Caco-2 (cell line): ENCODE measurements around the gene OTOA. TPM values are rescaled to one million over a fixed set of nuclear protein-coding genes. Genes with fewer than 3 reads are reported as not detected.

Experiments
- BruUV-seq: library from RNA; stranded (reverse); fragments of 400-500 nt; replicated peaks from 2 replicates; lab custom pipeline; 2021; lab: Mats Ljungman, UMichigan
- CTCF ChIA-PET: fragments of 300-600 bp; sonication (Branson Sonifier 250); formaldehyde crosslinking; loops from one replicate; lab custom pipeline; 2022; ENCODE audit warnings: antibody characterized with exemption; lab: Charles Lee
- POLR2A ChIA-PET: fragments of 300-600 bp; sonication (Branson Sonifier 250); formaldehyde crosslinking; loops from one replicate; lab custom pipeline; 2022; ENCODE audit warnings: antibody characterized with exemption; lab: Charles Lee
- DNase-seq, 2 experiments: peaks; one replicate each; pipeline versions ENCODE4 v3.0.0 to v3.0.0-alpha.2; 2020 to 2022
- H3K27me3 ChIP-seq: replicated peaks from 2 replicates; pipeline ENCODE4 v1.6.0; 2011; ENCODE audit warnings: low read length; ENCODE audit not compliant: control insufficient read depth, insufficient read depth
- H3K36me3 ChIP-seq: 2 replicates; pipeline ENCODE4 v1.5.1; 2011; ENCODE audit warnings: low read length; ENCODE audit not compliant: control insufficient read depth, insufficient read depth
- H3K4me1 ChIP-seq: fragments of 250-450 bp; sonication (Bioruptor Pico); 2 replicates; pipeline ENCODE4 v1.5.1; 2020; ENCODE audit warnings: mild to moderate bottlenecking
- H3K4me3 ChIP-seq: 2 replicates; pipeline ENCODE4 v1.5.1; 2011; ENCODE audit warnings: low read depth, mild to moderate bottlenecking, control low read depth, low read length
- H3K9me3 ChIP-seq: fragments of 250-450 bp; sonication (Bioruptor Pico); 2 replicates; pipeline ENCODE4 v1.5.1; 2020; ENCODE audit warnings: mild to moderate bottlenecking, moderate library complexity
- H3K27ac Mint-ChIP-seq: one replicate; pipeline ENCODE4 v1.8.0; 2022; ENCODE audit warnings: mixed read lengths; ENCODE audit not compliant: unreplicated experiment
- H3K27me3 Mint-ChIP-seq: one replicate; pipeline ENCODE4 v1.8.0; 2022; ENCODE audit warnings: mixed read lengths; ENCODE audit not compliant: insufficient read depth, unreplicated experiment
- H3K36me3 Mint-ChIP-seq: one replicate; pipeline ENCODE4 v1.8.0; 2022; ENCODE audit warnings: mild to moderate bottlenecking, mixed read lengths; ENCODE audit not compliant: insufficient read depth, unreplicated experiment
- H3K4me1 Mint-ChIP-seq: one replicate; pipeline ENCODE4 v1.8.0; 2022; ENCODE audit warnings: low read depth, mixed read lengths; ENCODE audit not compliant: unreplicated experiment
- H3K4me3 Mint-ChIP-seq: one replicate; pipeline ENCODE4 v1.8.0; 2022; ENCODE audit warnings: mild to moderate bottlenecking, moderate library complexity, mixed read lengths; ENCODE audit not compliant: unreplicated experiment
- H3K9me3 Mint-ChIP-seq: one replicate; pipeline ENCODE4 v1.8.0; 2022; ENCODE audit warnings: mixed read lengths; ENCODE audit not compliant: unreplicated experiment
- intact Hi-C: fragments of 100-400 bp; cut with micrococcal nuclease; formaldehyde crosslinking; loops from one replicate; pipeline ENCODE4 v1.10.0; 2022; ENCODE audit not compliant: unreplicated experiment
- total RNA-seq: library from RNA; stranded (reverse); gene quantifications from 2 replicates; pipeline ENCODE4 v1.2.3, GENCODE V29; 2022
- TF ChIP-seq, protein P1 (sequence below), 2 experiments: fragments of 200-600 bp in 1 of 2; IDR thresholded peaks; 1 replicate in 1 of 2; 2 replicates in 1 of 2; pipeline versions ENCODE4 v1.5.1 to v1.8.0; 2011 to 2022; ENCODE audit warnings: antibody characterized with exemption in 1 of 2, control low read depth in 1 of 2, inconsistent platforms in 1 of 2, low read depth in 1 of 2, low read length in 1 of 2, mild to moderate bottlenecking in 1 of 2, moderate library complexity in 1 of 2; ENCODE audit not compliant: insufficient read depth in 1 of 2, severe bottlenecking in 1 of 2, unreplicated experiment in 1 of 2

OTOA gene
- total RNA-seq, 1 experiment from 2014 or later, result not detected

DNA sequence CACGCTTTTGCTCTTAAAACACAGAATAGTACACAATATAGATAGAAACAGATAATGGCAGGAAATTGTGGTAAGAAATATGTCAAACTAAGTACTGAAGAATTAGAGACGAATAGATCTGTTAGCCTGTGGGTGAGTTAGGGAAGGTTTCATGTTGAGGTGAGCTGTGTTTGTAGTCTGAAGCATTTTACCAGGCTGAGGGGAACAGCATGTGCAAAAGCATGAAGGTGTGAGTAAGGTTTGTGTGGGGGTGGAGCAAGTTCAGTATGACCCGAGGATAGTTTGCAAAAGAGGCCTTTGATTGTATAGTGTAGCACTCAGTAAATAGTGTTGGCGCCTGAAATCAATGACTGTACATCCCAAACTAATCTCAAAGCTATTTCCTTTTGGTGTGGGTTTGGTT, 25.2 kb upstream of the OTOA start:
- peaks cover 4% of the 10 kb centered on the region; the same call in 1 of the 2 replicates for H3K4me1 ChIP-seq
- H3K27ac Mint-ChIP-seq, result no peak overlapping the region
- peak in 1 of 2 experiments; percentile 13 for DNase-seq
- peaks cover 7% of the 10 kb centered on the region for H3K4me1 Mint-ChIP-seq
- no peaks in the 10 kb centered on the region for H3K9me3 ChIP-seq
- POLR2A ChIA-PET, result no interaction called here
- H3K36me3 Mint-ChIP-seq, result no peaks in the 10 kb centered on the region
- no peaks in the 10 kb centered on the region for H3K36me3 ChIP-seq
- TF ChIP-seq, protein P1, sequence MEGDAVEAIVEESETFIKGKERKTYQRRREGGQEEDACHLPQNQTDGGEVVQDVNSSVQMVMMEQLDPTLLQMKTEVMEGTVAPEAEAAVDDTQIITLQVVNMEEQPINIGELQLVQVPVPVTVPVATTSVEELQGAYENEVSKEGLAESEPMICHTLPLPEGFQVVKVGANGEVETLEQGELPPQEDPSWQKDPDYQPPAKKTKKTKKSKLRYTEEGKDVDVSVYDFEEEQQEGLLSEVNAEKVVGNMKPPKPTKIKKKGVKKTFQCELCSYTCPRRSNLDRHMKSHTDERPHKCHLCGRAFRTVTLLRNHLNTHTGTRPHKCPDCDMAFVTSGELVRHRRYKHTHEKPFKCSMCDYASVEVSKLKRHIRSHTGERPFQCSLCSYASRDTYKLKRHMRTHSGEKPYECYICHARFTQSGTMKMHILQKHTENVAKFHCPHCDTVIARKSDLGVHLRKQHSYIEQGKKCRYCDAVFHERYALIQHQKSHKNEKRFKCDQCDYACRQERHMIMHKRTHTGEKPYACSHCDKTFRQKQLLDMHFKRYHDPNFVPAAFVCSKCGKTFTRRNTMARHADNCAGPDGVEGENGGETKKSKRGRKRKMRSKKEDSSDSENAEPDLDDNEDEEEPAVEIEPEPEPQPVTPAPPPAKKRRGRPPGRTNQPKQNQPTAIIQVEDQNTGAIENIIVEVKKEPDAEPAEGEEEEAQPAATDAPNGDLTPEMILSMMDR (IDR thresholded peaks at IDR 0.05; ENCODE audit: insufficient read depth in 1 of 2, low read depth in 1 of 2, low read length in 1 of 2, severe bottlenecking in 1 of 2, unreplicated experiment in 1 of 2), result no peak
- H3K27me3 ChIP-seq, result no peaks in the 10 kb centered on the region
- no peak overlapping the region for H3K4me3 Mint-ChIP-seq
- intact Hi-C loops, result no loop called here
- CTCF ChIA-PET, result no interaction called here
- H3K4me3 ChIP-seq, result no peak overlapping the region
- no TSS peak for BruUV-seq
- no peaks in the 10 kb centered on the region for H3K9me3 Mint-ChIP-seq
- no peaks in the 10 kb centered on the region for H3K27me3 Mint-ChIP-seq

DNA sequence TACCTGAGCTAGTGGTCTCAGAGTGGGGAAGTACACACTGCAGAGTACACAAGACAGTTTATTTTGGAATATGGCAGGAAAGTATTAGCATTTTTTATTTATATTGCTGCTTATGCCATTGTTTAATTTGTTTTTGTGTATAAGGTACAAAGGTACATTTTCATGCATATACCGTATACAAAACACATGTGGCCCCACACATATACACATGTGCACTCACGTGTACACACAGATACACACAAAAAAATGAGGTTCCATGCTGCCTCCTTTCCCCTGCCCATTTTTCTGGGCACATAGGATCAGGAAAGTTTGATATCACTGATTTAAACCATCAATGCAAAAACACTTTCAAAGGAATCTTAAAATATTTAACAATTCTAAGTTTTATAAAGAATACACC, 24.3 kb upstream of the OTOA start:
- Histone ChIP-seq H3K36me3 (no peaks in the 10 kb centered on the region), H3K4me1 (peaks cover 4% of the 10 kb centered on the region; the same call in 1 of the 2 replicates), H3K27me3 (no peaks in the 10 kb centered on the region), H3K9me3 (no peaks in the 10 kb centered on the region), H3K4me3 (no peak overlapping the region)
- Mint-ChIP-seq H3K27ac (no peak overlapping the region), H3K36me3 (no peaks in the 10 kb centered on the region), H3K4me1 (peaks cover 7% of the 10 kb centered on the region), H3K4me3 (no peak overlapping the region), H3K9me3 (no peaks in the 10 kb centered on the region), H3K27me3 (no peaks in the 10 kb centered on the region)
- TF ChIP-seq, protein P1 (IDR thresholded peaks at IDR 0.05; ENCODE audit: insufficient read depth in 1 of 2, low read depth in 1 of 2, low read length in 1 of 2, severe bottlenecking in 1 of 2, unreplicated experiment in 1 of 2), result no peak
- no TSS peak for BruUV-seq
- ChIA-PET POLR2A (no interaction called here), CTCF (no interaction called here)
- DNase-seq, result no peak
- intact Hi-C loops, result no loop called here

DNA sequence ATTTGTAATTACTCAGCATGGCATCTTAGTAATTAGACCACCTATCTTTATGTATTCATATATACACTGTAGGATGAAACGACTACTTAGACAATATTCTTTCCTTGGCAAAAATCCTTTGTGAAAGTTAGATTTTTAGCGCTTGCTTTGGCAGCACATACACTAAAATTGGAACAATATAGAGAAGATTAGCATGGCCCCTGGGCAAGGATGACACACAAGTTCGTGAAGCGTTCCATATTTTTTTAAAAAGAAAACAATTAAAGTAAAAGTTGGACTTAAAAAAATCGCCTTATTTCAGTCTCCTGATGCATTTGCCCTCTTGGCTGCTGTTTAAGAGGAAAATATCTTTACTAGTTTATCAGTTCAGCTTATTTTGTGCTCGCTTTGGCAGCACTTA, 21.9 kb upstream of the OTOA start:
- no peaks in the 10 kb centered on the region for H3K9me3 ChIP-seq
- no peak overlapping the region for H3K4me3 ChIP-seq
- POLR2A ChIA-PET, result no interaction called here
- Mint-ChIP-seq H3K4me3 (no peak overlapping the region), H3K9me3 (no peaks in the 10 kb centered on the region), H3K36me3 (no peaks in the 10 kb centered on the region), H3K4me1 (peaks cover 7% of the 10 kb centered on the region), H3K27me3 (no peaks in the 10 kb centered on the region), H3K27ac (no peak overlapping the region)
- intact Hi-C loops, result no loop called here
- no peaks in the 10 kb centered on the region for H3K27me3 ChIP-seq
- peaks cover 4% of the 10 kb centered on the region; the same call in 1 of the 2 replicates for H3K4me1 ChIP-seq
- H3K36me3 ChIP-seq, result no peaks in the 10 kb centered on the region
- CTCF ChIA-PET, result no interaction called here
- no peak for DNase-seq
- TF ChIP-seq, protein P1 (IDR thresholded peaks at IDR 0.05; ENCODE audit: insufficient read depth in 1 of 2, low read depth in 1 of 2, low read length in 1 of 2, severe bottlenecking in 1 of 2, unreplicated experiment in 1 of 2), result no peak
- no TSS peak for BruUV-seq
